ENCODE results near the gene SBK2. TPM values are rescaled to one million over a fixed set of nuclear protein-coding genes. Genes with fewer than 3 reads are reported as not detected.
"Not testable (repeated sequence)": the region's sequence is repeated elsewhere in the genome, so short reads cannot be mapped to it uniquely, and the experiment has no call there.

The SBK2 gene
- polyA plus RNA-seq, 4 donors: 0.06 TPM; not detected in 3

GRCh38 chr19:55535965-55536350, 975 bp downstream of the SBK2 start:
- H3K4me1 ChIP-seq (ENCODE audit: control insufficient read depth in 3 of 3, insufficient read depth in 2 of 3, low read depth in 1 of 3, low read length in 2 of 3): no peaks in the 10 kb centered on the region
- no peaks in the 10 kb centered on the region for H3K36me3 ChIP-seq (ENCODE audit: control insufficient read depth in 3 of 3, insufficient read depth in 2 of 3, low read depth in 1 of 3, low read length in 3 of 3)
- H3K27me3 ChIP-seq (ENCODE audit: control insufficient read depth in 3 of 3, insufficient read depth in 3 of 3, low read length in 3 of 3): no peaks in the 10 kb centered on the region
- no peak for DNase-seq
- 89 to 91% (median 91%) methylated on average over 22 of the region's 22 CpGs for whole genome bisulfite sequencing, 3 donors
- H3K4me3 ChIP-seq (ENCODE audit: low read depth in 1 of 3, low read length in 3 of 3): no peak overlapping the region
- FAIRE-seq: no peak
- no peaks in the 10 kb centered on the region for H3K9me3 ChIP-seq (ENCODE audit: control insufficient read depth in 2 of 2, insufficient read depth in 1 of 2, low read depth in 1 of 2, low read length in 1 of 2)
- H3K27ac ChIP-seq (ENCODE audit: low read depth in 1 of 3, low read length in 2 of 3): no peak overlapping the region

GRCh38 chr19:55535173-55535964, 1.6 kb downstream of the SBK2 start:
- H3K36me3 ChIP-seq (ENCODE audit: control insufficient read depth in 3 of 3, insufficient read depth in 2 of 3, low read depth in 1 of 3, low read length in 3 of 3): no peaks in the 10 kb centered on the region
- 67 to 80% (median 68%) methylated on average over 12 of the region's 12 CpGs for WGBS, 3 donors
- H3K27ac ChIP-seq (ENCODE audit: low read depth in 1 of 3, low read length in 2 of 3): no peak overlapping the region
- H3K9me3 ChIP-seq (ENCODE audit: control insufficient read depth in 2 of 2, insufficient read depth in 1 of 2, low read depth in 1 of 2, low read length in 1 of 2): no peaks in the 10 kb centered on the region
- FAIRE-seq: no peak
- DNase-seq: no peak
- H3K4me3 ChIP-seq (ENCODE audit: low read depth in 1 of 3, low read length in 3 of 3): no peak overlapping the region
- no peaks in the 10 kb centered on the region for H3K27me3 ChIP-seq (ENCODE audit: control insufficient read depth in 3 of 3, insufficient read depth in 3 of 3, low read length in 3 of 3)
- H3K4me1 ChIP-seq (ENCODE audit: control insufficient read depth in 3 of 3, insufficient read depth in 2 of 3, low read depth in 1 of 3, low read length in 2 of 3): no peaks in the 10 kb centered on the region

- not testable (repeated sequence) for DNase-seq; FAIRE-seq; H3K27me3 ChIP-seq (ENCODE audit: control insufficient read depth in 3 of 3, insufficient read depth in 3 of 3, low read length in 3 of 3); H3K36me3 ChIP-seq (ENCODE audit: control insufficient read depth in 3 of 3, insufficient read depth in 2 of 3, low read depth in 1 of 3, low read length in 3 of 3); H3K27ac ChIP-seq (ENCODE audit: low read depth in 1 of 3, low read length in 2 of 3); H3K9me3 ChIP-seq (ENCODE audit: control insufficient read depth in 2 of 2, insufficient read depth in 1 of 2, low read depth in 1 of 2, low read length in 1 of 2); H3K4me3 ChIP-seq (ENCODE audit: low read depth in 1 of 3, low read length in 3 of 3); H3K4me1 ChIP-seq (ENCODE audit: control insufficient read depth in 3 of 3, insufficient read depth in 2 of 3, low read depth in 1 of 3, low read length in 2 of 3)
- WGBS, 3 donors: 87 to 94% (median 91%) methylated on average over 7 of the region's 7 CpGs
These were observed 2.7 kb downstream of the SBK2 start for GRCh38 chr19:55534280-55534679.

DNA sequence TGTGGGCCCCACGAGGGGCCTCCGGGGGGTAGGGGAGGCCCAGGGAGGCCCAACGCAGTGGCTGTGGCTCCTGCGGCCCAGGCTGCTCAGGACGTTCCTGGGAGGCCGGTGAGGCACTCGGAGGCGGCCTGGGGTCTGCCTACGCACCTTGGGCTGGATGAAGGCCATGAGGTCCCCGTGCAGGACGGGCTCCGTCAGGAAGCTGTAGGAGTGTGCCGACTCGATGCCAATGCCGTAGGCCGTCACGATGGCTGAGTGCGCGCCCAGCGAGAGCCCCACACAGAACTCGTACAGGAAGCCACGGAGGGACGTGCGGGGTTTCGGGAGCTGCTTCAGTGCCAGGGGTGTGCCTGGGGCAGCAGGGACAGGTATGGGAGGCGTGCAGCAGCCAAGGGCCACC, 5.9 kb downstream of the SBK2 start:
- FAIRE-seq (no peak), DNase-seq (no peak)
- Histone ChIP-seq H3K9me3 (ENCODE audit: control insufficient read depth in 2 of 2, insufficient read depth in 1 of 2, low read depth in 1 of 2, low read length in 1 of 2) (no peaks in the 10 kb centered on the region), H3K27ac (ENCODE audit: low read depth in 1 of 3, low read length in 2 of 3) (no peak overlapping the region), H3K4me1 (ENCODE audit: control insufficient read depth in 3 of 3, insufficient read depth in 2 of 3, low read depth in 1 of 3, low read length in 2 of 3) (peaks cover 0 to 2% (median 0%) of the 10 kb centered on the region in 3 donors), H3K4me3 (ENCODE audit: low read depth in 1 of 3, low read length in 3 of 3) (no peak overlapping the region), H3K27me3 (ENCODE audit: control insufficient read depth in 3 of 3, insufficient read depth in 3 of 3, low read length in 3 of 3) (no peaks in the 10 kb centered on the region), H3K36me3 (ENCODE audit: control insufficient read depth in 3 of 3, insufficient read depth in 2 of 3, low read depth in 1 of 3, low read length in 3 of 3) (no peaks in the 10 kb centered on the region)
- 93 to 94% (median 93%) methylated on average over 24 to 26 of the region's 26 CpGs for WGBS, 3 donors

GRCh38 chr19:55529636-55530234, 7.2 kb downstream of the SBK2 start:
- FAIRE-seq: no peak
- no peak for DNase-seq
- WGBS, 3 donors: 87 to 92% (median 90%) methylated on average over 33 to 56 of the region's 56 CpGs

GRCh38 chr19:55528030-55528803, 8.7 kb downstream of the SBK2 start:
- H3K4me3 ChIP-seq (ENCODE audit: low read depth in 1 of 3, low read length in 3 of 3): no peak overlapping the region
- H3K36me3 ChIP-seq (ENCODE audit: control insufficient read depth in 3 of 3, insufficient read depth in 2 of 3, low read depth in 1 of 3, low read length in 3 of 3): no peaks in the 10 kb centered on the region
- no peak overlapping the region for H3K27ac ChIP-seq (ENCODE audit: low read depth in 1 of 3, low read length in 2 of 3)
- H3K27me3 ChIP-seq (ENCODE audit: control insufficient read depth in 3 of 3, insufficient read depth in 3 of 3, low read length in 3 of 3): no peaks in the 10 kb centered on the region
- 25 to 38% (median 33%) methylated on average over 15 of the region's 15 CpGs for WGBS, 3 donors
- no peak for FAIRE-seq
- H3K9me3 ChIP-seq (ENCODE audit: control insufficient read depth in 2 of 2, insufficient read depth in 1 of 2, low read depth in 1 of 2, low read length in 1 of 2): no peaks in the 10 kb centered on the region
- peaks cover 0 to 2% (median 0%) of the 10 kb centered on the region in 3 donors for H3K4me1 ChIP-seq (ENCODE audit: control insufficient read depth in 3 of 3, insufficient read depth in 2 of 3, low read depth in 1 of 3, low read length in 2 of 3)
- DNase-seq: peak; percentile 21 to 25

More at GRCh38 chr19:55529636-55530234, 7.2 kb downstream of the SBK2 start:
- Histone ChIP-seq H3K9me3 (ENCODE audit: control insufficient read depth in 2 of 2, insufficient read depth in 1 of 2, low read depth in 1 of 2, low read length in 1 of 2) (no peaks in the 10 kb centered on the region), H3K4me3 (ENCODE audit: low read depth in 1 of 3, low read length in 3 of 3) (no peak overlapping the region), H3K27ac (ENCODE audit: low read depth in 1 of 3, low read length in 2 of 3) (no peak overlapping the region), H3K27me3 (ENCODE audit: control insufficient read depth in 3 of 3, insufficient read depth in 3 of 3, low read length in 3 of 3) (no peaks in the 10 kb centered on the region), H3K36me3 (ENCODE audit: control insufficient read depth in 3 of 3, insufficient read depth in 2 of 3, low read depth in 1 of 3, low read length in 3 of 3) (no peaks in the 10 kb centered on the region), H3K4me1 (ENCODE audit: control insufficient read depth in 3 of 3, insufficient read depth in 2 of 3, low read depth in 1 of 3, low read length in 2 of 3) (peaks cover 0 to 2% (median 0%) of the 10 kb centered on the region in 3 donors)

GRCh38 chr19:55527197-55528029, 9.5 kb downstream of the SBK2 start:
- H3K4me3 ChIP-seq (ENCODE audit: low read depth in 1 of 3, low read length in 3 of 3): no peak overlapping the region
- 81 to 89% (median 85%) methylated on average over 22 of the region's 22 CpGs for WGBS, 3 donors
- H3K4me1 ChIP-seq (ENCODE audit: control insufficient read depth in 3 of 3, insufficient read depth in 2 of 3, low read depth in 1 of 3, low read length in 2 of 3): peaks cover 0 to 2% (median 0%) of the 10 kb centered on the region in 3 donors
- no peaks in the 10 kb centered on the region for H3K36me3 ChIP-seq (ENCODE audit: control insufficient read depth in 3 of 3, insufficient read depth in 2 of 3, low read depth in 1 of 3, low read length in 3 of 3)
- H3K27ac ChIP-seq (ENCODE audit: low read depth in 1 of 3, low read length in 2 of 3): no peak overlapping the region
- H3K27me3 ChIP-seq (ENCODE audit: control insufficient read depth in 3 of 3, insufficient read depth in 3 of 3, low read length in 3 of 3): no peaks in the 10 kb centered on the region
- DNase-seq (no peak), FAIRE-seq (no peak)
- H3K9me3 ChIP-seq (ENCODE audit: control insufficient read depth in 2 of 2, insufficient read depth in 1 of 2, low read depth in 1 of 2, low read length in 1 of 2): no peaks in the 10 kb centered on the region

Data from small intestine (tissue), 7 donors.